Osteoblast (primary cell): ENCODE data around the gene OR2T34. TPM values are rescaled to one million over a fixed set of nuclear protein-coding genes. Genes with fewer than 3 reads are reported as not detected.
"Not testable (repeated sequence)": the region's sequence is repeated elsewhere in the genome, so short reads cannot be mapped to it uniquely, and the experiment has no call there.

Experiments
- DNase-seq: peaks from one replicate; pipeline ENCODE4 v3.0.0; 2011; ENCODE audit warnings: low spot score, mixed read lengths; ENCODE audit not compliant: insufficient read length; ENCODE audit errors: missing footprints
- H2AFZ ChIP-seq: 2 replicates; pipeline ENCODE4 v1.6.0; 2011; ENCODE audit warnings: mild to moderate bottlenecking, low read length
- H3K27ac ChIP-seq: 2 replicates; pipeline ENCODE4 v1.5.1; 2011; ENCODE audit warnings: mild to moderate bottlenecking, low read depth, low read length, moderate library complexity
- H3K27me3 ChIP-seq: 2 replicates; pipeline ENCODE4 v1.6.0; 2012; ENCODE audit warnings: mild to moderate bottlenecking, control low read depth, inconsistent platforms, low read length, moderate library complexity; ENCODE audit not compliant: insufficient read depth
- H3K36me3 ChIP-seq: 2 replicates; pipeline ENCODE4 v1.5.1; 2011; ENCODE audit warnings: mild to moderate bottlenecking, low read length, control low read depth, moderate library complexity; ENCODE audit not compliant: insufficient read depth
- H3K4me1 ChIP-seq: 2 replicates; pipeline ENCODE4 v1.5.1; 2011; ENCODE audit warnings: mild to moderate bottlenecking, low read length, control low read depth, moderate library complexity; ENCODE audit not compliant: insufficient read depth
- H3K4me2 ChIP-seq: 2 replicates; pipeline ENCODE4 v1.6.0; 2011; ENCODE audit warnings: mild to moderate bottlenecking, low read length; ENCODE audit not compliant: insufficient read depth
- H3K4me3 ChIP-seq: fragments of 200-600 bp; sonication (generic); 3 replicates; pipeline ENCODE4 v1.5.1; 2012; ENCODE audit warnings: mild to moderate bottlenecking, low read length, inconsistent platforms; ENCODE audit not compliant: insufficient read depth
- H3K79me2 ChIP-seq: 2 replicates; pipeline ENCODE4 v1.6.0; 2012; ENCODE audit warnings: mild to moderate bottlenecking, low read length, control low read depth, inconsistent platforms; ENCODE audit not compliant: insufficient read depth
- H3K9me3 ChIP-seq: 2 replicates; pipeline ENCODE4 v1.5.1; 2011; ENCODE audit warnings: low read depth, low read length, control low read depth
- H4K20me1 ChIP-seq: 2 replicates; pipeline ENCODE4 v1.6.0; 2012; ENCODE audit warnings: mild to moderate bottlenecking, low read length, control low read depth; ENCODE audit not compliant: insufficient read depth
- small RNA-seq: library from RNA; depleted of rRNA; stranded (forward); fragments of <200 nt; gene quantifications from one replicate; pipeline ENCODE3, GENCODE V24; 2012
- total RNA-seq: library from RNA; depleted of rRNA; stranded (reverse); fragments of >200 nt; gene quantifications from 2 replicates; pipeline ENCODE4 v1.2.3, GENCODE V29; 2012

The OR2T34 gene
- total RNA-seq, 1 donor, result not detected

- H4K20me1 ChIP-seq, H3K4me3 ChIP-seq, H2AFZ ChIP-seq, H3K79me2 ChIP-seq, H3K4me2 ChIP-seq, H3K9me3 ChIP-seq, H3K36me3 ChIP-seq, H3K4me1 ChIP-seq, DNase-seq, H3K27ac ChIP-seq, H3K27me3 ChIP-seq: not testable (repeated sequence)
These were observed 27.2 kb downstream of the OR2T34 start for GRCh38 chr1:248547383-248547782.

- H2AFZ ChIP-seq, H3K9me3 ChIP-seq, DNase-seq, H3K4me2 ChIP-seq, H3K4me3 ChIP-seq, H4K20me1 ChIP-seq, H3K27me3 ChIP-seq, H3K4me1 ChIP-seq, H3K79me2 ChIP-seq, H3K36me3 ChIP-seq, H3K27ac ChIP-seq: not testable (repeated sequence)
These were observed 37.1 kb downstream of the OR2T34 start for GRCh38 chr1:248537449-248537848.

Small RNAs within 50 kb of the gene (small RNA-seq; reads per million reads assigned to genes)
- gene RF00019, result not detected

Other genes starting within 250 kb of the OR2T34 start
- gene OR14C36, start 226.0 kb downstream of the OR2T34 start, total RNA-seq, result not detected in 2 replicates
- gene OR2T4, start 213.1 kb downstream of the OR2T34 start, total RNA-seq, result not detected in 2 replicates
- gene OR2T6, start 199.0 kb downstream of the OR2T34 start, total RNA-seq, result not detected in 2 replicates
- not detected in 2 replicates for gene OR2T1, start 171.7 kb downstream of the OR2T34 start, total RNA-seq
- not detected in 2 replicates for gene OR2T2, start 129.1 kb downstream of the OR2T34 start, total RNA-seq
- gene OR2T3, start 101.4 kb downstream of the OR2T34 start, total RNA-seq, result not detected in 2 replicates
- not detected in 2 replicates for gene OR2T5, start 86.2 kb downstream of the OR2T34 start, total RNA-seq
- not detected in 2 replicates for gene OR2G6, start 66.7 kb downstream of the OR2T34 start, total RNA-seq
- not detected in 2 replicates for gene OR2T29, start 12.0 kb downstream of the OR2T34 start, total RNA-seq
- not detected in 2 replicates for gene OR2T10, start 22.9 kb upstream of the OR2T34 start, total RNA-seq
- not detected in 2 replicates for gene OR2T11, start 60.3 kb upstream of the OR2T34 start, total RNA-seq
- not detected in 2 replicates for gene OR2T35, start 70.5 kb upstream of the OR2T34 start, total RNA-seq
- not detected in 2 replicates for gene OR2T27, start 80.8 kb upstream of the OR2T34 start, total RNA-seq
- gene OR14I1, start 128.0 kb upstream of the OR2T34 start, total RNA-seq, result not detected in 2 replicates
- gene LYPD8, start 181.0 kb upstream of the OR2T34 start, total RNA-seq, result not detected in 2 replicates